HG02610 (cell line): ENCODE results near the gene IL12A.

Experiments
- ATAC-seq: cut with Tn5 transposase; IDR thresholded peaks from one replicate; pipeline ENCODE4 v1.9.1; 2021; ENCODE audit warnings: mild to moderate bottlenecking, moderate library complexity; ENCODE audit not compliant: unreplicated experiment

The IL12A gene

DNA sequence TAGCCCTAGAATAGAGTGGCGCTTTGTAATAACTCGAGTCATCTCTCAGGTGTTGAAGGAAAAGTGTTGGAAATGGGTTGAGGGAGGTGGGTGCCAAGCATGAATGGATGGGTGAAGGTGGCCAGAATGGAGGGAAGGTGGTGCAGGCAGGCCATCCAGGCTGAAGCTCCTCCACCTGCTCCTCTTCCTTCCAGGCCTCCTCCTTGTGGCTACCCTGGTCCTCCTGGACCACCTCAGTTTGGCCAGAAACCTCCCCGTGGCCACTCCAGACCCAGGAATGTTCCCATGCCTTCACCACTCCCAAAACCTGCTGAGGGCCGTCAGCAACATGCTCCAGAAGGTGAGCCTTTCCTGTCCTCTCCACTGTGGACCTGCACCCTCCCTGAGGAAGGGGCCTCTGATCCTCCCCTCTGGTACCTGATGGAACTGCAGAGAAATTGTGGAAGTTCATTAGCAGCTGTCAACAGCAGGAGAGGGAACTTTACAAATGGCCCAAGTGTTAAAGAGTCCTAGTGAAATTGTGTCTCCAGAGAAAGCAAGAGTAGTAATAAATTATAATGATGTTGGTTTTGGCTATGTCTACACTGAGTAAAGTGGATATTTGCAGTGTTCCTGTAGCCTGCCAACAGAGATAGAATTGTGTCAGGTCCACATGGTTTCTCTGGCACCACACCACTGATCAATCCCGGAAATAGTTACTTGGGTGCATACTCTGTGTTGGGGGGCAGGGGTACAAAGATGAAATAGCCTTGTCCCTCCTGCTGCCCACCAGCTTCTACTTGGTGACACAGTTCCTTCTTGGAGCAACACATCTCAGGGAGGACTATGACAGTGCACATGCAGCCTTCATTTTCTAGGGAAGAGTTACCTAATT lies 1.6 kb downstream of the IL12A start:
- no peak for ATAC-seq

DNA sequence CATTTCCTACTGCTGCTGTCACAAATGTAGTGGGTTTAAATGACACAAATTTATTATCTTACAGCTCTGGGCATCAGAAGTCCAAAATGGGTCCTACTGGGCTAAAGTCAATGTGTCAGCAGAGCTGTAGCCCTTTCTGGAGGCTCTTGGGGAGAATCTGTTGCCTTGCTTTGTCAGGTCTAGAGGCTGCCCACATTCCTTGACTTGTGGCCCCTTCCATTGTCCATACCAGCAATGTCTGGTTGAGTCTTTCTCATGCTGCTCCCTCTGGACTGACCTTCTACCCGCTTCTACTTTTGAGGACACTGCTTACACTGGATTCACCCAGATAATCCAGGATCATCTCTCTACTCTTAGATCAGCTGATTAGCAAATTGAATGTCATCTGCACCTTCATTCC lies 3.0 kb downstream of the IL12A start:
- no peak for ATAC-seq

DNA sequence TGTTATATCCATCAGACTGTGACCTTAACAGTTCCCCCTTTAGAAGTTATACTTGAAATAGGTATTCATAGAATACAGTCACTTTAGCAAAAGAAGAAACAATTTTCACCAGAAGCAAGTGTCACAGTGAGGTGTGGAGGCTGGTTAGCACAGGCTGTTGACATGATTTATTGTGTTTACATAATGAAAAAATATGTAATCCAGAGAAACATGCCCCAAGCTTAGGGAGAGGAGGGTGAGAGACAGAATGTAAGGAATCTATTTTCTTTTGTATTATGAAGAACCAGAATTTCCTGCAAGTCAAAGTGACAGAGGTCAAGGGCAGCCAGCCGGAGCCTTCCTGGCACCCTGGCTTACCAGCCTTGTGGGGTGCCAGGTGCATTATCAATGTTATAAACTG lies 4.0 kb downstream of the IL12A start:
- ATAC-seq, result no peak

DNA sequence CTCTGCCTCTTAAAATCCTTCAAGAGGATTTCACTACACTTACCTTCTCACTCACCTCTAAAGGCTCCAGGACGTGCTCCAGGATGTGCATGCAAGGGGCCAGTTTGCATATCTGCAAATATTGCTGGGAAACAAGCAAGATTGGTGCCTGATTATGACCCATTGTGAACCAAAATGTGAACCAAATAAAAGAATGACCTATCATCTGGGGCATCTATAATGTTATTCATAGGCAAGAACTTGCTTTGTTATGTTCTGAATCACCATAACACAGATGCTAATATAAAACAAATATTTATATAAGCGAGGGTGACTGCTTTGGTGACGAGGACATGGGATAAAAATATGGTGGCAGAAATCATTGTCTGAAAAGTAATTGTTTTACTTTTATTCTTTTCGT lies 5.5 kb downstream of the IL12A start:
- no peak for ATAC-seq

DNA sequence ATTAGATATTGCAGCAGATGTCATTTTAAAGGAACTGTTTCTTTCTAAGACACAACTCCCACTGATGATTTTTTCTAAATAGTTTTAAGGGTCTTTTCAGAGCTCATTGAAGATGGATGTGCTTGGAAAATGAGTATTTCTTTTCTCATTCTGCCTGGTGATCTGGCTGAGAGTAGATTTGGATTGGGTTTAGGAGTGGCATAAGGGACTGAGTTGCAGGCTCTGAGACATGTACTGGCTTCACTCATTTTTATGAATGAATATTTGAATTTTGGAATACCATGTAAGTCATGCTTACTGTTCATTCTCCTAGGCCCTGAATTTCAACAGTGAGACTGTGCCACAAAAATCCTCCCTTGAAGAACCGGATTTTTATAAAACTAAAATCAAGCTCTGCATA lies 6.5 kb downstream of the IL12A start:
- ATAC-seq, result no peak

DNA sequence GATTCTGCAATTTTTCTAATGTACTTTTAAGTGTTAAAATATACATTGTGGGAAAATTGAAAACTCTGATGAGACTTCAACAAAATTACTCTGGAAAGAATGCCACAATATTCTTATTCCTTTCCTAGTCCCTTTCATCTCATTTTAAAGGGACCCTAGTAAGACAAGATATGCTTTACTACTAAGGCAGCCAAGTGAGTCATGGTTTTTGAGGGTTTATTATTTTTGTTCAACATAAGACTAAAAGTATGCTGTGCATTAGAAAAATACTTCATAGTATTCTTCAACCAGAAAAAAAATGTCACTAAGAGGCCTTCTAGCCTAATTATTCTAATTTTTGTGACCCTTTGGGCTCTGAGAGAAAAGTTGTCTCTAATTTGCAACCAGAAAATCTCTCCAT lies 7.4 kb downstream of the IL12A start:
- ATAC-seq, result no peak

DNA sequence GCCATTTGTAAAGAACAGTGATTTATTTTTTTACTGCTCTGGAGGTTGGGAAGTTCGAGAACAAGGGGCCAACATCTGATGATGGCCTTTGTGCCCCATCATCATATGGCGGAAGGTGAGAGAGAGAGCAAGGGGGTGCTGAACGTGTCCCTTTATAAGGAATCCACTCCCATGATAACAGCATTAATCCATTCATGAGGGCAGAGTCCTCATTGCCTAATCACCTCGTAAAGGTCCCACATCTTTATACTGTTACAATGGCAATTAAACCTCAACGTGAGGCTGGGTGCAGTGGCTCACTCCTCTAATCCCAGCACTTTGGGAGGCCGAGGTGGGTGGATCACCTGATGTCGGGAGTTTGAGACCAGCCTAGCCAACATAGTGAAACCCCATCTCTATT lies 8.3 kb downstream of the IL12A start:
- ATAC-seq, result no peak

DNA sequence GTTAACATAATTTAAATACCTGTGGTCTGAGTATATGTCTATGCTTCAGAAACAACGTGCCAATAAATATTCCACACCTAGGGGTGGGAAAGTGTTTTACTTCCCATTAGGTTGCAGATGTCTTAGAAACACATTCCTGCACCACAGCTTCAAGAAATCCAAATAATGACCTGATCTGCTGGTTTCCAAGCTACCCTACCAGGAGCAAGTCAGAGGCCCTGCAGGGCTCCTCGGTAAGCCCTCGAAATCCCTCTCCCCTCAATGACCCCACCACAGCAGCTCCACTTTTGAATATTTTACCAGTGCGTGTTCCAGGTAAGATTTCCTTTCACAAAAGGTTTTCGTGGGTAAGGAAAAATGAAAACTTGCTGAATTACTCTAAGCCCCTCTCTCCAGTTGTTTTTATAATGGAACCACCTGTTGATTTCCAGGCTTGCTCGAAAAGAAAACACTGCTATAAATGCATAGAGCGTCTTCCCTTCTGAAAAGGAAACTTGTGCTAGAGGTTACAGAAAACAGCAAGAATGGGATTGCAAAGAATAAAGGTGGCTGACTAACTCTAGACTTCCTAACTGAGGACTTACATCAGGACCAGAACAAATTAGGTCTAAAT lies 12.6 kb downstream of the IL12A start:
- no peak for ATAC-seq

DNA sequence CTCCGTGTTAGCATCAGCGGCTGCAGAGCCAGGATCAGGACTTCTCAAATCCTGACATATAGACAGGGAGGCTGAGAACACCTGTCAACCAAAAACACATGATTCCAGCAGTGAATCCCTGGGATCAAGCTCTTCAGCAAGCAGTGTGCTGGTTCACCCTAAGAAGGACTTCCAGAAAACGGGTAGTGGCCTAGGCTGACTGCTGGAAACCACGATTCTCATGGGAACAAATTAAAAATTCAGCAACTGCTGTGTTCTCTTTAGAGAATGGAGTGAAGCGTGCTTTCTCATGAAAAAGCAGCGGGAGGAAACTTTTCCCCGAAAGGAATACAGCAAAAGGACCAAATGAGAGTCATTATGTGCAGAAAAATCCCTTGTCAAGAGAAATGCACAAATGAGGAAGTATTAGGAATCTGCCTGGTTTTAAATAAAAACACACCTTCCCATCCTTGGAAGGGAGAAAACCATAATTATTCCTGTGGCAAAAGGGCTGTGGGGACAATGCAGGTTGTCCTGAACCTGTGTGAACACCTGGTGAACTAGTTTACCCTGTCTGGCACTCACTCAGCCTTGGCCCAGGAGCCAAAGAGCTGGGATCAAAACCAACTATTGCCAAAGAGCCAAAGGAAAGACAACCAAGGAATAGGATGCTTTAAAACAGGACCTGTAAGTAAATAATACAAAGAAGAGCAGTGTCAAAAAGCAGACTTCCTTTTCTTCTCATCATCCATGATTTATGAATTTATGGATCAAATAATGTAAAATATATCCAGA lies 13.4 kb downstream of the IL12A start:
- no peak for ATAC-seq

DNA sequence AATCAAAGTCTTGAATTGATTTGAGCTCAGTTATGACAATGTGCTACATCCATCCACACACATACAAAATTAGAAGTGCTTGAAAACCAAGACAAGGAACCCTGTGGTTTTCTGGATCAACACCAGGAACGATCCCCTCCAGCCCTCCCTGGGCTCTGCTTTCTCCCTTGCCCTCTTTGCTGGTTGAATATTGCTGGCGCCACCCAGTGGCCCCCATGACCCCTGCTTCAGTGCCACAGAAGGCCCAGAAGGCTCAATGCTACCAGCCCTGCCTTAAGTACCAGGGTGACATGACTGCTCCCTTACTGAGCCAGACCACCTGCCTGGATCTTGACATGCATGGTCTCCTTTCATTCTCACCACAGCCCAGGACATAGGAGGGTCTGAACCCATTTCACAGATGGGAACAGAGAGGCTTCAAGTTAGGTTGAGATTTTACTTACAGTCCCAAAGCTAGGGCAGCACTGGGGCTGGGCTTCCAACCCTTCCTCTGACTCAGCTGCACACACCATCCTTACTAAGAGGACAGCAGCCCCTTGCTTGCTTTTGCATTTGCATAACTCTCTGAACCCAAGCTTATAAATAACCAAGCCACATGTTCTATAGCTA lies 15.0 kb downstream of the IL12A start:
- ATAC-seq, result peak; percentile 76

DNA sequence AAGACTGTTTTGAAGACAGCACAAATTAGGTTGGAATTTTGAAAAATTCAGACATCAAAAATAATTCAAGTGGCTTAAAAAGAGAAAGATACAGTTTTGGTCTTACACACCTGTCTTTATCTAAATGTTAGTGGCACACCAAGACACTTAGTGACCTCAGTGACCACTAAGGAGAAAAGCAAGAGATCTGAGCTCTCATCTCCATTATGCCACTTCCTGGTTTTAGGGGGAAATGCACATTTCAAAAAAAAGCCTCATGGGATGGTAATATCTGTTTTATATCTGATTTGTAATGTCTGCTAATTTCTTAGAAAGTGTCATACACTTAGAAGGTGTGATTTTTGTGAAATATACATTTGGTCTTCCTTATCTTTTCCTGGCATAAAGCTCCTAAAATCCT lies 16.4 kb downstream of the IL12A start:
- ATAC-seq, result no peak

DNA sequence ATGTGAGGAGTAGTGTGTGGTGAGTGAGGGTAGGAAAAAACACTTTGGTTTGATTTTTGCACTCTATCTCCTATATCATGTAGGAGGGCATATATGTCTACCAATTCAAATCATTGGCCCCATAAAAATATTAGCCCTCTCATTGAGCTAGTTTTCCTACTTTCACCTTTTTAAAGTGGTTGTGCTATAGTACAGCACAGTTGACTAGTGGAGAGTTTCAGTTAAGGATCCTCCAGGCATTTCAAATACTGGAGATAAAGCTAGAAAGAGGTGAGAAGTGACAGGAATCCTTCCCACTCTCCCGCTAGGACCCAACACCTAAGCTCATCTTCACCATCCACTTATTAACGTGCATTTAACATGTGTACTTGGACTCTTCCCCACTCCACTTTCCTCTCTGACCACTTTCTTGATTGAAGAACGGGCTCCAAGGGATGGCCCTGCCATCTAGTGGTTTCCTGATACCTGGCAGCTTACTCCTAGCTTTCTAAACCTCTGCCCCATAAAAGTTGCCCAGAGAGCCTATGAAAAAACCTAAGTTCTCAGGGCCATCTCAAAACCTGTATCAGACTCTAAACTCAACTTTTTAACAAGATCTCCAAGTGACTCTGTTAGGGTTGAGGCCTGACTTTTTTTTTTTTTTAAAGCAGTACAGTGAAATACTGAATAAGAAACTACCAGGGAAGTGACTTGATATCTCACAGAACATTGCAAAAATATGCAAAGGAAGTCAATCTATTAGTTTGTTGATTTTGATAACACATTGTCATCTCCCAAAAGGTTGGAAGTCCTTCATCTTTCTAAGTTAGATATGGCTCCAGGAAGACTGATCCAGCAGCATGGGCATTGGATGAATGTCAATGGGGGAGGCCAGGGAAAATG lies 17.9 kb downstream of the IL12A start:
- peak; percentile 34 for ATAC-seq

DNA sequence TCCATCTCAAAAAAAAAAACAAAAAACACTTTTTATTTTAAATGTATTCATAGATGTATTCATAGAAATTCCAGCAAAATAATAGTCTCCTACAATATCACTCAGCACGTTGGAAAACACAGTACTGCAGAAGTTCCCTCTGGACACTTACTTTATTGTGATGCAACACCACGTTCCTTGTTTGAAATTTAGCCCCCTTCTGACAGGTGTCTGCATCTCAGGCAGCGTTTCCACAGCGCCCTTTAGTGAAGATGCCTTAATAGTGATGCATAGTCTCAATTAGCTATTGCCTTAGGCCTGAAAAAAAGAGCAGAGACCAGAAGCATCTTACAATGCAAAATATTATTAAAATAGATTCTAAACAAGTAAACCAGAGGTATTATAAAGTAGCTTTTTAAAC lies 20.3 kb downstream of the IL12A start:
- no peak for ATAC-seq

DNA sequence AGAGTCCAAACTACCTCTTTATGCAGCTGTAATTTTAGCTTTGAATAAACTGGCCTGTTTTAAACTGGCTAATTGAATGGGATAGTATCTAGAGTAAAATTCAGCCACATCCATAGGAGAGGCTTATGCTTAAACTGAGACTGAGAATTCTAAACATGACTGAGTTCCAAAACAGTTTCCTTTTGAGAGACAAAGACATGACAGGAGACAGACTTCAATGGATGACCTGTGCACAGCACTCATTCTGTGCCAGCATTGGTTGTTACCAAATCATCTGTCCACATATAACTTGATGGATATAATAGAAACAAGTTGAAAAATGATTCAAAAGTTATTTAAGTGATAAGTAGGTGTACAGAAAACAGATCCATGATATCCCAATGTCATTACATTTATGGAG lies 20.9 kb downstream of the IL12A start:
- peak; percentile 34 for ATAC-seq

DNA sequence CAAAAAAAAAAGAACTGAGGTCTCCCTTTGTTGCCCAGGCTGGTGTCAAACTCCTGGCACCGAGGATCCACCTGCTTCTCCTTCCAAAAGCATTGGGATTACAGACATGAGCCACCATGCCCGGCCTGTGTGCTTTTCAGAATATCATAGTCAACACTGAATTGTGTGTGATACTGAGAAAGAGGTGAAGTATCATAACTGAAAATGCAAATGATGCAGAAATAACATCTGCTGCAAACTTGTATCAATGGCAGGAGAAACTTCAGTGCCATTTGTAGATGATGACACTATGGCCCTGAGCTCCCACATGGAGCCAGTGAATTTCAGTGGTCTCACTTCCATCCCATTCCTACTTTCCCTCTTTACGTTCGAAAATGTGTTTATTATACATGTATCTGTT lies 21.9 kb downstream of the IL12A start:
- peak; percentile 69 for ATAC-seq

DNA sequence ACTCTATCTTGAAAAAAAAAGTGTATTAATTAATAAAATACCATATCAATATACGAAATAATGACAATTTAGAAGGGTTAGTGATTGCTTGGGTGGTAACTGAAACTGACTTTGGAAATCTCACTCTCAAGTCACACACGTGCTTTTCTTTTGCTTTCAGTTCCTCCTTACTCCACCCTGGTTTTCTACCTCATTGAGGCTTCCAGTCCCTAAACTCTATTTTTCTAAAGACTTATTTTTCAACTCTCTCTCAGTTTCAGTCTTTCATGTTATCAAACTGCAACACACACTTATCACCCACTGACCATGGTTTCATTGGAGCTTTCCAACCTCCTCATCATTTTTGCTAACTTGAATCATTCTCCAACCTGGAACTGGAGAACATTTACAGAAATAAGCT lies 23.5 kb downstream of the IL12A start:
- peak; percentile 81 for ATAC-seq

DNA sequence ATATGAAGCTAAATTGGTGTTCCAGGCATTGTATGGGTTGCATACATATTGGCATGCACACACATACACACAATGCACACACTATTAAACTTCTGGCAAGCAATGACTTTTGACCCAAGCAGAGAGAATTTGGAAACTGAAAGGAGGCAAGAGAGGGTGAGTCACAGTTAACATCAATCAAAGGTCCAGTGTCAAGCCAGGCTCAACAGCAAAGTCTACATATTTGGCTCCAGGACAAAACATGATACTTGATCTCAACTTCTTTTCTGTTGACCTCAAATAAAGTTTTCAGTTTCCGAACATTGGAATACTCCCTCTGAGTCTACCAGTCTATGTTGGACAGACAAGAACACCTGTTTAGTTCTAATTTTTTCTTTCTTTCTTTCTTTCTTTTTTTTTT lies 28.3 kb downstream of the IL12A start:
- no peak for ATAC-seq

DNA sequence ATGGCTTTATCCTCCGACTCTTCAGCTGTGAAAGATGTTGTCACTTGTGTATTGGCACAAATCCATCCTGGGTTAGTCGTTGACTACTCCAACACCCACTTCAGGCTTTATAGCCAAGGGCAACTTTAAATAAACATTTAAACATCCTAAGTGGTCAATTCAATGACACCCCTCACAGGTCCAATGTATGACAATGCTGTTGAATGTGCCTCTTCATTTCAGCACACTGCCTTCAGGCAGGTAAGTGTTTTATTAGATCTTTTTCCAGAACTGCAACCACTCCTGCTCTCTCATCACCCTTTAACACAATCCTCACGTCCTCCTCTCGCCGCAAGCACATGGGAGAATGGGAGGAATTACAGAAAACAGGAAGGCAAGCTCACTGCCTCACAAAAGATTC lies 30.3 kb downstream of the IL12A start:
- ATAC-seq, result no peak

DNA sequence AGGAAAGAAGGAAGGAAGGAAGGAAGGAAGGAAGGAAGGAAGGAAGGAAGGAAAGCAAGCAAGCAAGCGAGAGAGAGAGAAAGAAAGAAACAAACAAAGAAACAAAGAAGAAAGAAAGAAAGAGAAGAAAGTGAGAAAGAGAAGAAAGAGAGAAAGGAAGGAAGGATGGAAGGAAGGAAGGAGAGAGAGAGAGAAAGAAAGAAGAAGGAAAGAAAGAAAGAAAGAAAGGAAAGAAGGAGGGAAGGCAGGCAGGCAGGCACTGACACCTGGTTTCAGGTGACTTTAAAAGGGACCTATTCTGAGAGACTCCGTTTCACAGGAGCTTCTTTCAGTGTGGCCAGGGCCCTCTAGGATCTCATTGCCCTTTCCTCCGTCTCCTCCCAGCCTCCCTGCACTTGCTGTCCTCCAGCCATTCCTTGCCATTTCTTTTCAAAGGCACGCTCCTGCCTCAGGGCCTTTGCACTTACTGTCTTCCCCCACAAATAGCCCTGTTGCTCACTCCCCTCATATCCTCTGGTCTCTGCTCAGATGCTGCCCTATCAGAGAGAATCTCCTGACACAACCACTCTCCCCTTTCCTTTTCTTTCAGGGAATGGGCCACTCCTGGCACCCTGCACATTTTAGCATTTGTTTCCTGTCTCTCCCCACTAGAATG lies 31.5 kb downstream of the IL12A start:
- ATAC-seq, result no peak

DNA sequence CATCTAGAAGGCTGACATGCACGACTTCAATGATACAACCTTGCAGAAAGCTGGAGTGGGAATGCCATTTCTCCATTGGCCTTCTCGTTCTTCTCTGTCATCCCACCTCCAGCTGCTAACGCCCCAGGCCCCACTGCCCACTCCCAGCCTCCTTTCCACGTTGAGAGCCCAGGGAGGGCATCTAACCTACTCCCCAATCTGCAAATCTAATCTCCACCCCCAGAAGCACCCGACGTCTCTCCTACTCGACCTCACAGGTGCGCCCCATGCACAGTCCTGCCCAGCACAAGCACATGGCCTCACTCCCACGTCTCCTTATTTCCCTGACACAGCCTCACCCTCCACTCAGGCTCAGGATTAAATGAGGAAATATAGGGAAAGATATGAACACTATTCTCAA lies 33.4 kb downstream of the IL12A start:
- no peak for ATAC-seq
